OCI-LY1 (cell line): ENCODE results near the gene MCF2L.

Source experiments
- H2AFZ ChIP-seq: fragments of 200-600 bp; sonication (generic), shearing (Covaris generic); 2 replicates; pipeline ENCODE4 v1.6.0; 2014; ENCODE audit warnings: antibody characterized with exemption, mild to moderate bottlenecking, low read length
- H3F3A ChIP-seq: fragments of 200-600 bp; sonication (generic), shearing (Covaris generic); 2 replicates; pipeline ENCODE4 v1.6.0; 2014; ENCODE audit warnings: mild to moderate bottlenecking, antibody characterized with exemption, low read length, moderate library complexity; ENCODE audit not compliant: insufficient read depth
- H3K27ac ChIP-seq: fragments of 200-600 bp; sonication (generic); 2 replicates; pipeline ENCODE4 v1.5.1; 2014; ENCODE audit warnings: low read length, mixed run types, mild to moderate bottlenecking, low read depth; ENCODE audit not compliant: poor library complexity, severe bottlenecking
- H3K27me3 ChIP-seq: fragments of 200-600 bp; sonication (generic); 2 replicates; pipeline ENCODE4 v1.6.0; 2014; ENCODE audit warnings: antibody characterized with exemption, mild to moderate bottlenecking, low read length, moderate library complexity; ENCODE audit not compliant: insufficient read depth
- H3K36me3 ChIP-seq: fragments of 200-600 bp; sonication (generic); 2 replicates; pipeline ENCODE4 v1.6.1; 2014; ENCODE audit warnings: mild to moderate bottlenecking, antibody characterized with exemption, low read length, moderate library complexity, mixed read lengths; ENCODE audit not compliant: insufficient read depth
- H3K4me1 ChIP-seq: fragments of 200-600 bp; sonication (generic); 2 replicates; pipeline ENCODE4 v1.5.1; 2014; ENCODE audit warnings: mild to moderate bottlenecking, low read length, moderate library complexity; ENCODE audit not compliant: insufficient read depth, severe bottlenecking
- H3K4me2 ChIP-seq: fragments of 200-600 bp; sonication (generic), shearing (Covaris generic); 2 replicates; pipeline ENCODE4 v1.6.1; 2014; ENCODE audit warnings: low read length
- H3K4me3 ChIP-seq: fragments of 200-600 bp; sonication (generic); 2 replicates; pipeline ENCODE4 v1.5.1; 2014; ENCODE audit warnings: low read length, low read depth, mild to moderate bottlenecking, mixed read lengths; ENCODE audit not compliant: poor library complexity, severe bottlenecking
- H3K79me2 ChIP-seq: fragments of 200-600 bp; shearing (Covaris generic); 2 replicates; pipeline ENCODE4 v1.6.1; 2016; ENCODE audit warnings: mixed run types, low read length, mixed read lengths; ENCODE audit not compliant: insufficient read depth
- H3K9ac ChIP-seq: fragments of 200-600 bp; sonication (generic), shearing (Covaris generic); 2 replicates; pipeline ENCODE4 v1.6.1; 2014; ENCODE audit warnings: mild to moderate bottlenecking, low read length, mixed read lengths
- H3K9me2 ChIP-seq: fragments of 200-600 bp; sonication (generic), shearing (Covaris generic); 2 replicates; pipeline ENCODE4 v1.6.1; 2014; ENCODE audit warnings: low read depth, mild to moderate bottlenecking, low read length, mixed read lengths
- H3K9me3 ChIP-seq: fragments of 200-600 bp; shearing (Covaris generic); 2 replicates; pipeline ENCODE4 v1.6.1; 2014; ENCODE audit warnings: low read length, mixed read lengths
- H4K20me1 ChIP-seq: fragments of 200-600 bp; sonication (generic), shearing (Covaris generic); 2 replicates; pipeline ENCODE4 v1.6.0; 2016; ENCODE audit warnings: mild to moderate bottlenecking, low read length; ENCODE audit not compliant: insufficient read depth
- CTCF ChIP-seq: fragments of 200-600 bp; sonication (generic), shearing (Covaris generic); IDR thresholded peaks from 2 replicates; pipeline ENCODE4 v1.5.1; 2017; ENCODE audit warnings: mild to moderate bottlenecking, antibody characterized with exemption, low read length, moderate library complexity, mixed read lengths
- EZH2 ChIP-seq: fragments of 200-600 bp; sonication (generic), shearing (Covaris generic); IDR thresholded peaks from 2 replicates; pipeline ENCODE4 v1.8.0; 2017; ENCODE audit warnings: borderline replicate concordance, mixed run types, mild to moderate bottlenecking, antibody characterized with exemption, low read length, moderate library complexity, mixed read lengths

Gene MCF2L

GRCh38 chr13:112965573-112966115 is 3.4 kb upstream of the MCF2L start:
- no peak overlapping the region for H2AFZ ChIP-seq
- H3K4me2 ChIP-seq: no peak overlapping the region
- no peaks in the 10 kb centered on the region for H3K27me3 ChIP-seq
- no peaks in the 10 kb centered on the region for H4K20me1 ChIP-seq
- no peak overlapping the region for H3K27ac ChIP-seq
- H3K79me2 ChIP-seq: no peaks in the 10 kb centered on the region
- no peaks in the 10 kb centered on the region for H3K9me2 ChIP-seq
- H3F3A ChIP-seq: no peaks in the 10 kb centered on the region
- no peaks in the 10 kb centered on the region for H3K36me3 ChIP-seq
- no peak for TF ChIP-seq EZH2
- TF ChIP-seq CTCF: no peak
- peaks cover 17% of the 10 kb centered on the region for H3K4me1 ChIP-seq
- no peak overlapping the region for H3K4me3 ChIP-seq
- H3K9ac ChIP-seq: no peak overlapping the region
- no peaks in the 10 kb centered on the region for H3K9me3 ChIP-seq

- Histone ChIP-seq H4K20me1 (no peaks in the 10 kb centered on the region), H3K4me1 (peaks cover 17% of the 10 kb centered on the region), H3K27ac (no peak overlapping the region), H3K9ac (no peak overlapping the region), H3K9me3 (no peaks in the 10 kb centered on the region), H3K9me2 (no peaks in the 10 kb centered on the region), H3K4me3 (no peak overlapping the region), H3K4me2 (no peak overlapping the region), H3F3A (no peaks in the 10 kb centered on the region), H3K79me2 (no peaks in the 10 kb centered on the region), H3K27me3 (no peaks in the 10 kb centered on the region), H3K36me3 (no peaks in the 10 kb centered on the region), H2AFZ (no peak overlapping the region)
- no peak for TF ChIP-seq CTCF
- TF ChIP-seq EZH2: no peak
Measured at GRCh38 chr13:112966776-112967175, 2.2 kb upstream of the MCF2L start.

- H3K36me3 ChIP-seq: no peaks in the 10 kb centered on the region
- no peaks in the 10 kb centered on the region for H4K20me1 ChIP-seq
- no peaks in the 10 kb centered on the region for H3K9me3 ChIP-seq
- H2AFZ ChIP-seq: no peak overlapping the region
- no peak overlapping the region for H3K27ac ChIP-seq
- H3K4me3 ChIP-seq: peak overlapping the region; percentile 74
- no peaks in the 10 kb centered on the region for H3K79me2 ChIP-seq
- no peaks in the 10 kb centered on the region for H3K27me3 ChIP-seq
- peak overlapping the region; percentile 76 for H3K4me2 ChIP-seq
- TF ChIP-seq EZH2 (no peak), CTCF (no peak)
- no peaks in the 10 kb centered on the region for H3K9me2 ChIP-seq
- H3K9ac ChIP-seq: no peak overlapping the region; the same call in 1 of the 2 replicates
- H3F3A ChIP-seq: no peaks in the 10 kb centered on the region
- H3K4me1 ChIP-seq: peaks cover 17% of the 10 kb centered on the region
Measured at GRCh38 chr13:112967686-112968379, 1.2 kb upstream of the MCF2L start.
